IMR-90 (cell line): ENCODE results near the gene SLC23A1. TPM values are rescaled to one million over a fixed set of nuclear protein-coding genes. Genes with fewer than 3 reads are reported as not detected.

Source experiments
- ATAC-seq: fragments of 200-7000 bp; cut with Tn5 transposase; 2 replicates; pipeline ENCODE4 v1.9.1; 2020; ENCODE audit warnings: low read depth, mild to moderate bottlenecking, moderate library complexity
- BruUV-seq: library from RNA; stranded (reverse); fragments of 400-500 nt; replicated peaks from 2 replicates; lab custom pipeline; 2021; lab: Mats Ljungman, UMichigan
- CTCF ChIA-PET: fragments of 300-600 bp; formaldehyde crosslinking; extraction: SDS; loops from one replicate; lab custom pipeline; 2021; ENCODE audit warnings: antibody characterized with exemption; lab: Yijun Ruan, JAX
- POLR2A ChIA-PET: fragments of 300-600 bp; sonication (Branson Sonifier 250); formaldehyde crosslinking; loops from one replicate; lab custom pipeline; 2022; ENCODE audit warnings: antibody characterized with exemption; ENCODE audit not compliant: unreplicated experiment; lab: Charles Lee
- DNase-seq: peaks from one replicate; pipeline ENCODE4 v3.0.0; 2013
- H2AFZ ChIP-seq: replicated peaks from 2 replicates; pipeline ENCODE3; 2013; ENCODE audit warnings: low read length, mild to moderate bottlenecking; ENCODE audit not compliant: poor library complexity
- H2AK5ac ChIP-seq: 2 replicates; pipeline ENCODE4 v1.6.1; 2013; ENCODE audit warnings: low read depth, low read length, inconsistent platforms
- H2AK9ac ChIP-seq: replicated peaks from 2 replicates; pipeline ENCODE3; 2013; ENCODE audit warnings: mild to moderate bottlenecking, low read depth, low read length, moderate library complexity; ENCODE audit not compliant: poor library complexity
- H2BK120ac ChIP-seq: 2 replicates; pipeline ENCODE4 v1.6.1; 2013; ENCODE audit warnings: low read depth, low read length, inconsistent platforms
- H2BK15ac ChIP-seq: 3 replicates; pipeline ENCODE4 v1.6.1; 2013; ENCODE audit warnings: low read depth, low read length, inconsistent platforms
- H2BK20ac ChIP-seq: 2 replicates; pipeline ENCODE4 v1.6.1; 2013; ENCODE audit warnings: low read depth, mild to moderate bottlenecking, inconsistent platforms, low read length, moderate library complexity
- H2BK5ac ChIP-seq: 2 replicates; pipeline ENCODE4 v1.6.1; 2013; ENCODE audit warnings: mild to moderate bottlenecking, low read depth, low read length, inconsistent platforms; ENCODE audit not compliant: poor library complexity, severe bottlenecking
- H3K14ac ChIP-seq: replicated peaks from 2 replicates; pipeline ENCODE4 v1.6.1; 2013; ENCODE audit warnings: low read depth, low read length, inconsistent platforms
- H3K18ac ChIP-seq: 2 replicates; pipeline ENCODE4 v1.6.1; 2013; ENCODE audit warnings: low read depth, low read length, control low read depth
- H3K23ac ChIP-seq: 2 replicates; pipeline ENCODE4 v1.6.1; 2013; ENCODE audit warnings: low read depth, low read length, inconsistent platforms
- H3K27ac ChIP-seq: 2 replicates; pipeline ENCODE4 v1.5.1; 2013; ENCODE audit warnings: mild to moderate bottlenecking, control low read depth, low read length; ENCODE audit not compliant: insufficient read depth
- H3K27me3 ChIP-seq: 2 replicates; pipeline ENCODE4 v1.6.1; 2013; ENCODE audit warnings: low read length; ENCODE audit not compliant: control insufficient read depth, insufficient read depth
- H3K36me3 ChIP-seq: 2 replicates; pipeline ENCODE4 v1.6.1; 2013; ENCODE audit warnings: low read length, mixed read lengths; ENCODE audit not compliant: control insufficient read depth, insufficient read depth
- H3K4ac ChIP-seq: 2 replicates; pipeline ENCODE4 v1.6.1; 2013; ENCODE audit warnings: low read depth, low read length, inconsistent platforms
- H3K4me1 ChIP-seq: 2 replicates; pipeline ENCODE4 v1.6.1; 2013; ENCODE audit warnings: low read length, mixed read lengths; ENCODE audit not compliant: control insufficient read depth, insufficient read depth
- H3K4me2 ChIP-seq: 2 replicates; pipeline ENCODE4 v1.6.1; 2013; ENCODE audit warnings: low read depth, mild to moderate bottlenecking, control low read depth, low read length, moderate library complexity
- H3K4me3 ChIP-seq: 2 replicates; pipeline ENCODE4 v1.5.1; 2013; ENCODE audit warnings: low read depth, mild to moderate bottlenecking, control low read depth, low read length, moderate library complexity; ENCODE audit not compliant: insufficient read depth
- H3K56ac ChIP-seq: 2 replicates; pipeline ENCODE4 v1.6.1; 2013; ENCODE audit warnings: low read length, inconsistent platforms; ENCODE audit not compliant: insufficient read depth; ENCODE audit errors: extremely low read depth
- H3K79me1 ChIP-seq, 2 experiments: 2 replicates each; pipeline ENCODE4 v1.6.1; 2013; ENCODE audit warnings: low read length in 2 of 2, inconsistent platforms in 1 of 2, low read depth in 1 of 2
- H3K9ac ChIP-seq: 2 replicates; pipeline ENCODE4 v1.6.1; 2013; ENCODE audit warnings: low read depth, low read length, control low read depth
- H3K9me1 ChIP-seq: 2 replicates; pipeline ENCODE4 v1.6.1; 2013; ENCODE audit warnings: low read length, inconsistent platforms; ENCODE audit not compliant: insufficient read depth
- H3K9me3 ChIP-seq: 2 replicates; pipeline ENCODE4 v1.6.1; 2013; ENCODE audit warnings: low read length; ENCODE audit not compliant: control insufficient read depth, insufficient read depth
- H4K20me1 ChIP-seq: 2 replicates; pipeline ENCODE4 v1.6.1; 2013; ENCODE audit warnings: low read length, inconsistent platforms; ENCODE audit not compliant: insufficient read depth
- H4K5ac ChIP-seq: 2 replicates; pipeline ENCODE4 v1.6.1; 2013; ENCODE audit warnings: mild to moderate bottlenecking, low read depth, low read length, control low read depth
- H4K8ac ChIP-seq, 2 experiments: 2 replicates each; pipeline ENCODE4 v1.6.1; 2013; ENCODE audit warnings: low read depth in 2 of 2, low read length in 2 of 2, control low read depth in 1 of 2, inconsistent platforms in 1 of 2
- H4K91ac ChIP-seq: 2 replicates; pipeline ENCODE4 v1.6.1; 2013; ENCODE audit warnings: low read depth, low read length, inconsistent platforms; ENCODE audit not compliant: insufficient read depth
- BHLHE40 ChIP-seq: fragments of 150-350 bp; IDR thresholded peaks from 2 replicates; pipeline ENCODE4 v1.6.1; 2016; ENCODE audit warnings: mild to moderate bottlenecking, low read depth, low read length
- CEBPB ChIP-seq: IDR thresholded peaks from 2 replicates; pipeline ENCODE4 v1.6.1; 2012; ENCODE audit warnings: low read depth, low read length, improper control_type of control experiment
- CHD1 ChIP-seq: IDR thresholded peaks from 2 replicates; pipeline ENCODE4 v1.6.1; 2012; ENCODE audit warnings: low read depth, low read length, improper control_type of control experiment
- CTCF ChIP-seq: conservative IDR thresholded peaks from 2 replicates; pipeline ENCODE4 v1.5.1; 2012; ENCODE audit warnings: mild to moderate bottlenecking, low read depth, low read length, improper control_type of control experiment
- ELK1 ChIP-seq: fragments of 150-350 bp; IDR thresholded peaks from 2 replicates; pipeline ENCODE4 v1.6.1; 2016; ENCODE audit warnings: low read depth, mild to moderate bottlenecking, low read length, moderate library complexity, borderline replicate concordance
- FOS ChIP-seq: fragments of 150-350 bp; IDR thresholded peaks from 2 replicates; pipeline ENCODE4 v1.6.1; 2016; ENCODE audit warnings: low read depth, low read length
- MAFK ChIP-seq: IDR thresholded peaks from 2 replicates; pipeline ENCODE4 v1.6.1; 2012; ENCODE audit warnings: low read depth, low read length, improper control_type of control experiment
- MAZ ChIP-seq: IDR thresholded peaks from 2 replicates; pipeline ENCODE4 v1.6.1; 2012; ENCODE audit warnings: low read depth, mild to moderate bottlenecking, low read length, improper control_type of control experiment, moderate library complexity, borderline replicate concordance
- MXI1 ChIP-seq: IDR thresholded peaks from 2 replicates; pipeline ENCODE4 v1.6.1; 2012; ENCODE audit warnings: low read depth, mild to moderate bottlenecking, low read length, moderate library complexity, borderline replicate concordance
- NFE2L2 ChIP-seq: fragments of 150-350 bp; IDR thresholded peaks from 2 replicates; pipeline ENCODE4 v1.6.1; 2016; ENCODE audit warnings: low read depth, mild to moderate bottlenecking, low read length
- POLR2A ChIP-seq: IDR thresholded peaks from 2 replicates; pipeline ENCODE4 v1.6.1; 2012; ENCODE audit warnings: mild to moderate bottlenecking, low read depth, low read length
- RAD21 ChIP-seq: IDR thresholded peaks from 2 replicates; pipeline ENCODE4 v1.6.1; 2012; ENCODE audit warnings: low read length, improper control_type of control experiment
- RCOR1 ChIP-seq: IDR thresholded peaks from 2 replicates; pipeline ENCODE4 v1.6.1; 2012; ENCODE audit warnings: mild to moderate bottlenecking, low read length, improper control_type of control experiment; ENCODE audit not compliant: insufficient replicate concordance
- RFX5 ChIP-seq: IDR thresholded peaks from 2 replicates; pipeline ENCODE4 v1.8.0; 2012; ENCODE audit warnings: low read depth, mild to moderate bottlenecking, low read length, moderate library complexity
- SMC3 ChIP-seq: fragments of 150-350 bp; IDR thresholded peaks from 2 replicates; pipeline ENCODE4 v1.6.1; 2016; ENCODE audit warnings: low read depth, mild to moderate bottlenecking, antibody characterized with exemption, low read length, moderate library complexity
- USF2 ChIP-seq: fragments of 150-350 bp; IDR thresholded peaks from 2 replicates; pipeline ENCODE4 v1.6.1; 2017; ENCODE audit warnings: mild to moderate bottlenecking, antibody characterized with exemption, low read length, low read depth
- WGBS, 2 experiments: methylation state at CpG; one replicate each; pipeline versions ENCODE4 v1.1.5 to v1.1.7; 2013; ENCODE audit warnings: missing lambda C conversion rate in 2 of 2; ENCODE audit not compliant: insufficient read length in 1 of 2; ENCODE audit errors: extremely low coverage in 2 of 2; 5-methylcytosine and 5-hydroxymethylcytosine counted together
- dilution Hi-C: fragments of 300-500 bp; cut with HindIII; formaldehyde crosslinking; loops from one replicate; pipeline ENCODE4 v1.14.3; 2018; ENCODE audit warnings: low sequenced_read_pairs; ENCODE audit not compliant: unreplicated experiment
- in situ Hi-C: fragments of 300-500 bp; cut with MboI; formaldehyde crosslinking; loops from 3 replicates; pipeline ENCODE4 v1.14.3; 2019; ENCODE audit warnings: low sequenced_read_pairs, inconsistent platforms, mixed read lengths
- intact Hi-C: fragments of 100-400 bp; cut with micrococcal nuclease; formaldehyde crosslinking; loops from 2 replicates; pipeline ENCODE4 v1.10.0; 2022
- polyA plus RNA-seq, 3 experiments: library from polyadenylated mRNA; depleted of rRNA; stranded (reverse); fragments of >200 nt; gene quantifications; 2 replicates each; pipeline ENCODE4 v1.2.3, GENCODE V29; 2012; ENCODE audit warnings: low replicate concordance in 1 of 3
- total RNA-seq: library from RNA; depleted of rRNA; stranded (reverse); fragments of >200 nt; gene quantifications from 2 replicates; pipeline ENCODE4 v1.2.3, GENCODE V29; 2012

SLC23A1 gene
- total and polyA plus RNA-seq, 2 of the 4 experiments (the other 2 are of a cell fraction): not detected

DNA sequence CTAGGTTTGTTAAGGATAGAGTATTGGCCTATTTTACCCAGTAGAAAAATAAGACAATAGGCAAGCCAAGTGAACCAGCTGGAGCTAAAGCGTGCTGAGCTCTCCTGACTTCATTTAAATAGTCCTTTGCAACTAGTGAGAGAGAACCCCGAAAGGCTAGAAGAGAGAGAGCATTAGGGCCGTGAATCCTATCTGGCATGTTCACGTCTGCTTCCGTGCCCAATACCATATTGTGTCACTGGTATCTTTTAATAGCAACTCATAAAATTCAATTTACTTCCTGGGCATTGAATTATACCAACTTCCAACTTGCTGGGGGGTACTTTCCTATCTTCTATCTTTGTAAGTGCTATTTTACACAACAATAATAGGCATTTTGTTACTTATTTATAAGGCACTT is 42.4 kb upstream of the SLC23A1 start:
- no peak overlapping the region for H2BK5ac ChIP-seq
- no peak overlapping the region for H3K18ac ChIP-seq
- WGBS, 2 experiments: no CpG with 5 or more reads among the region's 5 CpGs
- TF ChIP-seq CEBPB (no peak), POLR2A (no peak), FOS (no peak), RAD21 (no peak), MAZ (no peak), MXI1 (no peak), CTCF (no peak), SMC3 (no peak), BHLHE40 (no peak), RFX5 (no peak), USF2 (no peak), NFE2L2 (no peak), CHD1 (no peak), ELK1 (no peak), MAFK (no peak), RCOR1 (no peak)
- no peak overlapping the region for H4K5ac ChIP-seq
- BruUV-seq: no TSS peak
- no peak overlapping the region for H2BK120ac ChIP-seq
- H2BK20ac ChIP-seq: no peak overlapping the region
- H3K14ac ChIP-seq: no peak overlapping the region
- no peaks in the 10 kb centered on the region for H3K9me3 ChIP-seq
- H3K4ac ChIP-seq: no peak overlapping the region
- no peak overlapping the region for H3K27ac ChIP-seq
- H3K4me2 ChIP-seq: no peak overlapping the region
- H3K9ac ChIP-seq: no peak overlapping the region
- intact Hi-C loops: no loop called here
- H3K27me3 ChIP-seq: no peaks in the 10 kb centered on the region
- no peak overlapping the region for H2AK5ac ChIP-seq
- H2AFZ ChIP-seq: no peak overlapping the region
- H4K8ac ChIP-seq: no peak overlapping the region
- H4K20me1 ChIP-seq: no peaks in the 10 kb centered on the region
- H4K91ac ChIP-seq: no peak overlapping the region
- H3K36me3 ChIP-seq: peaks cover 24% of the 10 kb centered on the region
- H2AK9ac ChIP-seq: no peak overlapping the region
- ChIA-PET POLR2A (no interaction called here), CTCF (interaction anchor here (1.0 kb wide), 1 partner anchor 88 kb away, joined by 4 read pairs; no protein-coding TSS in a partner anchor)
- no peak overlapping the region for H2BK15ac ChIP-seq
- H3K23ac ChIP-seq: no peak overlapping the region
- H3K9me1 ChIP-seq: 0 out of 2 replicates have a peak, but pooled peaks cover 7% of the 10 kb centered on the region
- DNase-seq (no peak), ATAC-seq (no peak)
- in situ Hi-C loops: loop anchor here (10.0 kb wide), 1 partner anchor 339 kb away; no protein-coding TSS in a partner anchor
- H3K4me3 ChIP-seq: no peak overlapping the region
- dilution Hi-C loops: no loop called here
- H3K79me1 ChIP-seq: no peaks in the 10 kb centered on the region
- H3K56ac ChIP-seq: no peak overlapping the region
- H3K4me1 ChIP-seq: peaks cover 2% of the 10 kb centered on the region; the same call in 1 of the 2 replicates
